ENCODE measurements around the gene HSF4. TPM values are rescaled to one million over a fixed set of nuclear protein-coding genes. Genes with fewer than 3 reads are reported as not detected.
A peak's percentile ranks its signal among the peaks of the same experiment; 100 is the strongest.

Gene HSF4
- total RNA-seq, 1 donor from 2014 or later = 54.3 TPM

- Histone ChIP-seq H3K4me3 (no peak overlapping the region), H3K36me3 (peaks cover 7 to 61% of the 10 kb centered on the region in 2 donors), H3K27ac (peak overlapping the region; percentile 38), H3K27me3 (no peaks in the 10 kb centered on the region), H3K4me1 (peaks cover 24% of the 10 kb centered on the region), H3K9me3 (no peaks in the 10 kb centered on the region)
- no peak for DNase-seq (ENCODE audit: extremely low spot score in 2 of 2)
- intact Hi-C loops (cut with DNase I) = loop anchor here (5.0 kb wide), 1 partner anchor 881 kb away; no protein-coding TSS in a partner anchor
- no peak for TF ChIP-seq POLR2A (IDR thresholded peaks at IDR 0.05)
- peak in 2 of 3 experiments; percentile 22 to 30 for TF ChIP-seq CTCF (IDR thresholded peaks at IDR 0.05)
- TF ChIP-seq POLR2AphosphoS5 (IDR thresholded peaks at IDR 0.05; ENCODE audit: insufficient read depth in 1 of 2, low read depth in 1 of 2) = no peak
These were observed 33.7 kb downstream of the HSF4 start for GRCh38 chr16:67198238-67198734.

GRCh38 chr16:67199011-67199807 lies 34.7 kb downstream of the HSF4 start, which contains the start of gene ELMO3:
Gene ELMO3, plus strand, starts transcription at chr16:67199131. Its CDS starts 196 bp downstream, at chr16:67199327.
- TF ChIP-seq CTCF (IDR thresholded peaks at IDR 0.05) (peak in 1 of 3 experiments; percentile 12), POLR2A (IDR thresholded peaks at IDR 0.05) (no peak), POLR2AphosphoS5 (IDR thresholded peaks at IDR 0.05; ENCODE audit: insufficient read depth in 1 of 2, low read depth in 1 of 2) (peak in 1 of 2 donors; percentile 36)
- Histone ChIP-seq H3K27me3 (no peaks in the 10 kb centered on the region), H3K9me3 (no peaks in the 10 kb centered on the region), H3K4me1 (peaks cover 15% of the 10 kb centered on the region), H3K27ac (peak within 1 kb of the TSS; percentile 38), H3K36me3 (peaks cover 7 to 59% of the 10 kb centered on the region in 2 donors), H3K4me3 (peak within 1 kb of the TSS; percentile 32 to 46)
- DNase-seq (ENCODE audit: extremely low spot score in 2 of 2) = no peak
- intact Hi-C loops (cut with DNase I) = loop anchor here (5.0 kb wide), 1 partner anchor 882 kb away; no protein-coding TSS in a partner anchor

GRCh38 chr16:67199808-67200198 lies 35.3 kb downstream of the HSF4 start:
- H3K4me3 ChIP-seq = peak overlapping the region; percentile 32 to 46
- H3K27me3 ChIP-seq = no peaks in the 10 kb centered on the region
- DNase-seq (ENCODE audit: extremely low spot score in 2 of 2) = no peak
- peaks cover 13% of the 10 kb centered on the region for H3K4me1 ChIP-seq
- intact Hi-C loops (cut with DNase I) = loop anchor here (5.0 kb wide), 1 partner anchor 883 kb away; no protein-coding TSS in a partner anchor
- no peak overlapping the region for H3K27ac ChIP-seq
- TF ChIP-seq CTCF (IDR thresholded peaks at IDR 0.05) (no peak), POLR2A (IDR thresholded peaks at IDR 0.05) (no peak), POLR2AphosphoS5 (IDR thresholded peaks at IDR 0.05; ENCODE audit: insufficient read depth in 1 of 2, low read depth in 1 of 2) (no peak)
- peaks cover 7 to 53% of the 10 kb centered on the region in 2 donors for H3K36me3 ChIP-seq
- no peaks in the 10 kb centered on the region for H3K9me3 ChIP-seq

- Histone ChIP-seq H3K4me1 (peaks cover 13% of the 10 kb centered on the region), H3K27me3 (no peaks in the 10 kb centered on the region), H3K27ac (no peak overlapping the region), H3K4me3 (no peak overlapping the region), H3K9me3 (no peaks in the 10 kb centered on the region), H3K36me3 (peaks cover 3 to 46% of the 10 kb centered on the region in 2 donors)
- no peak for DNase-seq (ENCODE audit: extremely low spot score in 2 of 2)
- no peak for TF ChIP-seq POLR2AphosphoS5 (IDR thresholded peaks at IDR 0.05; ENCODE audit: insufficient read depth in 1 of 2, low read depth in 1 of 2)
- TF ChIP-seq CTCF (IDR thresholded peaks at IDR 0.05) = no peak
- TF ChIP-seq POLR2A (IDR thresholded peaks at IDR 0.05) = no peak
- intact Hi-C loops (cut with DNase I) = no loop called here
These were observed 35.9 kb downstream of the HSF4 start for GRCh38 chr16:67200491-67200890.
